Measurements from ENCODE around the gene FAM110D.

The FAM110D gene

GRCh38 chr1:26130695-26131094 is 28.2 kb upstream of the FAM110D start:
- DNase-seq, result no peak

GRCh38 chr1:26132128-26132833 is 26.6 kb upstream of the FAM110D start:
- no peak for DNase-seq

GRCh38 chr1:26132834-26133167 is 26.1 kb upstream of the FAM110D start:
- no peak for DNase-seq

GRCh38 chr1:26134466-26134865 is 24.4 kb upstream of the FAM110D start:
- no peak for DNase-seq

- DNase-seq, result no peak
Observed at GRCh38 chr1:26138974-26139558, 19.8 kb upstream of the FAM110D start.

GRCh38 chr1:26142159-26142558 is 16.7 kb upstream of the FAM110D start:
- DNase-seq, result no peak

- peak; percentile 78 to 88 for DNase-seq
Observed at GRCh38 chr1:26145041-26145959, 13.6 kb upstream of the FAM110D start.

- no peak for DNase-seq
Observed at GRCh38 chr1:26145960-26146294, 13.0 kb upstream of the FAM110D start.

GRCh38 chr1:26148887-26149286 is 10.0 kb upstream of the FAM110D start:
- DNase-seq, result no peak

- DNase-seq, result no peak
Observed at GRCh38 chr1:26153966-26154532, 4.8 kb upstream of the FAM110D start.

- DNase-seq, result no peak
Observed at GRCh38 chr1:26154750-26155149, 4.1 kb upstream of the FAM110D start.

GRCh38 chr1:26155370-26156284 is 3.3 kb upstream of the FAM110D start:
- DNase-seq, result no peak

- DNase-seq, result no peak
Observed at GRCh38 chr1:26156285-26157038, 2.4 kb upstream of the FAM110D start.

GRCh38 chr1:26158271-26158907 is 490 bp upstream of the FAM110D start:
- DNase-seq, result no peak

- DNase-seq, result no peak
Observed at GRCh38 chr1:26159743-26160039, 812 bp downstream of the FAM110D start.

GRCh38 chr1:26160527-26161414 is 1.9 kb downstream of the FAM110D start:
- DNase-seq, result no peak

- no peak for DNase-seq
Observed at GRCh38 chr1:26161415-26162219, 2.7 kb downstream of the FAM110D start.

GRCh38 chr1:26162220-26162709 is 3.4 kb downstream of the FAM110D start:
- DNase-seq, result no peak

- DNase-seq, result no peak
Observed at GRCh38 chr1:26163684-26164035, 4.8 kb downstream of the FAM110D start.
